GM21529 (cell line): ENCODE measurements around the gene PTPN14.

Experiments used
- ATAC-seq: cut with Tn5 transposase; IDR thresholded peaks from one replicate; pipeline ENCODE4 v1.9.1; 2021; ENCODE audit not compliant: unreplicated experiment

PTPN14 gene

GRCh38 chr1:214341459-214341858 lies 209.9 kb downstream of the PTPN14 start:
- ATAC-seq = no peak

- no peak for ATAC-seq
Observed at GRCh38 chr1:214338212-214338611, 213.2 kb downstream of the PTPN14 start.

GRCh38 chr1:214337511-214337910 lies 213.9 kb downstream of the PTPN14 start:
- no peak for ATAC-seq

GRCh38 chr1:214337015-214337414 lies 214.4 kb downstream of the PTPN14 start:
- ATAC-seq = no peak

DNA sequence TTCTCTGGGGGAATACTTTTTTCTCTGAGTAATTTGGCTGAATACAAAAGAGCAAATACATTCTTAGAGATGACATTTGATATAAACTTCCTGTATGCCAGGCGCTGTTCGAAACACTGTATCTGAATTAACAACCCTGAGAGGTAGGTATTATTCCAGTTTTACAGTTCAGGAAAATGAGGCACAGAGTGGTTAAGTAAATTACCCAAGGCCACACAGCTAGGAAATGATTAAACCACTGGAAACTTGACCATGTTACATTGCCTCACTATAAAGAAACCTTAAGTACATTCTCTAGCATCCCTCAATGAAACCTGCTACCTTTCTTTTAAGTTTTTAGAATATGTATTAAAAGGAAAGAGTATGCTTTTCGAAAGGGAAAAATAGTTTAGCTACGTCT lies 215.8 kb downstream of the PTPN14 start:
- no peak for ATAC-seq

DNA sequence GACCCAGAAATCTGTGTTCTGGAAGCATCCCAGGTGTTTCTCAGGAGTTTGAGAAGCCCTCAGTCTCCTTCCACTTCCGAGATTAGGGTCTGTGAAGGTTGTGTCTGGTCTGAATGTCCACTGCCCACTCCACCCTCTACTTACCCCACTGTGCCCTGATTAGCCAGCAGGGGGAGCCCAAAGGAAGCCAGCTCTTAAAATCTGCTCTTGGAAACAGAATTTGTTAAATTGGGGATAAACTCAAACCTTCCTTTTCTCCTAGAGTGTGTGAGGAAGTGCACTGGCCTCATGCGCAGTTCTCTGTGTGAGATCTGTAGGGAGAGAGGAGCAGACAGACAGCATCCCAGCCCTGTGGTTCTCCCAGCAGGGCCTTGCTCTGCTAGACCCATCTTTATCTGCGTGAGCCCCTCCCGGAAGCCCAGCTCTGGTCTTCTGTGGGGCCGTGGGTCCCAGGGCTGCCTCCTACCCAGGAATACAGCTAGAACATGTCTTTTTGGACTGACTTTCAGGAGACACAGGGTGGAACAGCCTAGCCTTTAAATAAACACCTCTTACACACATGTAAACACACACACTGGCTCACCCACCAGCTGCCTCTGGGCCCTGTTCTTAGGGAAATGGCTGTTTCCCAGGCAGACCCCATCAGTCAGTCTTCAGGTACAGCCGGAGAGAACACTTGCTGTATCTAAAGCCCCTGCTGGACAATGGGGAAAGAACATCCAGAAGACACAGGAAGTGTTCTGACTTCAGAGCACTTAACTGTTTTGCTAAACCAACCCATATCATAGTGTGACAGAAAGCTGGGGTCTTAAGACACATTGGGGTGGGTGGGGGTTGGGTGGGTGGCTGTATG lies 218.2 kb downstream of the PTPN14 start:
- ATAC-seq = peak; percentile 35

- ATAC-seq = peak; percentile 48
Observed at GRCh38 chr1:214331827-214332423, 219.5 kb downstream of the PTPN14 start.

- ATAC-seq = no peak
Observed at GRCh38 chr1:214331180-214331579, 220.2 kb downstream of the PTPN14 start.

- ATAC-seq = no peak
Observed at GRCh38 chr1:214330715-214331114, 220.7 kb downstream of the PTPN14 start.

DNA sequence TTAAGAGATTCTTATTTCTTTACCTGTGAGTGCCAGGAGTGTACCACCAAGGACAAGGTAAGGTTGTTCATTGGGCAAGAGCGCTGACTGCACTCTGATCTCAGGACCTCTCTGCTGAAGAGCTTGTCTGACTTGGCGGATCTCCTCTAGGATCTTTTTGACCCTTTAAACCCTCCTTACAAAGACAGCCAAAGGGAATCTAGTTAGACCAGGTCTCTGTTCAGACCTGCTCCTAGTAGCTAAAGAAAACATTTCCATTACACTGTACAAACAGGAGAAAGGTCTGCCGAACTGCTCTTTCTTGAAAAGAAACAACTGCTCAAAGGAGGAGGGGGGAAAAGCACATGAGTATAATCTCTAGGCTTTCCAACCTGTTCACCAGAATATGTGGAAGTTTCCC lies 221.2 kb downstream of the PTPN14 start:
- no peak for ATAC-seq

DNA sequence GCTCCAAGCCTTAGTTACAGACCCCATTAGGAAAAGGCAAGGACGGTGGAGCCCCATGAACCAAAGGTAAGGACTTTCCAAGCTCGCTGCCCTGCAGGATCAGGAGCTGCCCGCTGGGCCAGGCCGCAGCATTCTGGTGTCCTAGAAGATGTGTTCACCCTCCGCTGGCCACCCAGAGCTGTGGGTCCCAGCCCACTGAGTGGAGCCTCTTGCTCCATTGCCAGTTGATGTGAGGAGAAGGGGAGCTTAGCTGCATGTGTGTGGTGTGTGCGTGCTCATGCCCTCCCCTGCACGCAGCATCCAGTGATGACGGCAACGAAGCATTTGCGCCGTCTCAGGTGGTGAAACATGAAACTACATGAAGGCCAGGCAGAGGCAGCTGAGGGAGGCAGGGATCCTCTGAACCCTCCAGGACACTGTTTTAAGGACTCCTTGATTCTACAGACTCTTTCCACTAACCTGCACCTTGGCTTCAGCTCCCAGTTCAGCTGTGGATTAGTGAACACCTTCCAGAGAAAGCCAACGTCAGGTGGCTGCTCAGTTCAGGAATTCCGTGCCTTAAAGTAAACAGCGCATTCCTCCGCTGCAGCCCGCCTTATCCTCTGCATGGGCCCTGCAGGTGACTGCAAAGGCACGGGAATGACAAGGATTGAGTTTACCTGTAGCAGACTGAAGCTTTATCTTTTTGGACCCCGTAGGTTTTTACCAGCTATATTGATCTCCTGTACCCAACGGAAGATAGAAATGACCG lies 221.8 kb downstream of the PTPN14 start:
- ATAC-seq = no peak

GRCh38 chr1:214328770-214329469 lies 222.5 kb downstream of the PTPN14 start:
- peak; percentile 89 for ATAC-seq

GRCh38 chr1:214327514-214327913 lies 223.9 kb downstream of the PTPN14 start:
- ATAC-seq = no peak

GRCh38 chr1:214326406-214326805 lies 225.0 kb downstream of the PTPN14 start:
- peak; percentile 42 for ATAC-seq

GRCh38 chr1:214324896-214325800 lies 226.3 kb downstream of the PTPN14 start:
- ATAC-seq = no peak

DNA sequence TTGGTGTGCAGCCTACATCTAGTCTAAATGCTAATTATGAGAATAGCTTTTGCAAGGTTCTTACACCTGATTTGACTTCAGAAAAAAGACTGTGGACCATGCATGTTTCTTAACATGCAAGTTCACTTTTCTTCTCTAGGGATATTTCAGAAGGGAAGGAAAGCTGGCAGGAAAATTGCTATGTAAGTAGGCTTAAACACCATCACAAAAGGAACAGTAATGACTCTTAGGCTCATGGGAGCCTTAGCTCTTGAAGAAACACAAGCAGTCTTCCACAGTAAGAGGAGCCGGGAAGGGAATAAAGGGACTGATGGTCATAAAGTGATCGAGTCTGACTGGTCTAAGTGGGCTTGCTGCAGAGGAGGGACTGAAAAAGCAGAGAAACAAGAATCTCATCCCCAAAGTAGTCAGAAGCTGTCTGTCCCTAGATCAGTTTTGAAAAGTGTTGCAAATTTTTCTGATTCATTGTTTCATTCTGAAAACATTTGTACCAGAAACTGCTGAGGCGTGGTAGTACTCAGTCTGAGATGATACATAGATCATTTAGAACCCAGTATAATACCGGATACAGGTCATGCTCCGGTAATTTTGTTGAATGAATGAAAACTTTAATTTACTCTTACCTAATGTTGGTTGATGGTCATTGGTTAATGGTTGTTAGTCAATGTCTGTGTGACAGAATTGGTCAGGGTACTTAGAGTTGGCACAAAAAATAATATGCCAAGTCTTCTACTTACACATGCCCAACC lies 229.5 kb downstream of the PTPN14 start:
- peak; percentile 72 for ATAC-seq

GRCh38 chr1:214319938-214320337 lies 231.5 kb downstream of the PTPN14 start:
- no peak for ATAC-seq

DNA sequence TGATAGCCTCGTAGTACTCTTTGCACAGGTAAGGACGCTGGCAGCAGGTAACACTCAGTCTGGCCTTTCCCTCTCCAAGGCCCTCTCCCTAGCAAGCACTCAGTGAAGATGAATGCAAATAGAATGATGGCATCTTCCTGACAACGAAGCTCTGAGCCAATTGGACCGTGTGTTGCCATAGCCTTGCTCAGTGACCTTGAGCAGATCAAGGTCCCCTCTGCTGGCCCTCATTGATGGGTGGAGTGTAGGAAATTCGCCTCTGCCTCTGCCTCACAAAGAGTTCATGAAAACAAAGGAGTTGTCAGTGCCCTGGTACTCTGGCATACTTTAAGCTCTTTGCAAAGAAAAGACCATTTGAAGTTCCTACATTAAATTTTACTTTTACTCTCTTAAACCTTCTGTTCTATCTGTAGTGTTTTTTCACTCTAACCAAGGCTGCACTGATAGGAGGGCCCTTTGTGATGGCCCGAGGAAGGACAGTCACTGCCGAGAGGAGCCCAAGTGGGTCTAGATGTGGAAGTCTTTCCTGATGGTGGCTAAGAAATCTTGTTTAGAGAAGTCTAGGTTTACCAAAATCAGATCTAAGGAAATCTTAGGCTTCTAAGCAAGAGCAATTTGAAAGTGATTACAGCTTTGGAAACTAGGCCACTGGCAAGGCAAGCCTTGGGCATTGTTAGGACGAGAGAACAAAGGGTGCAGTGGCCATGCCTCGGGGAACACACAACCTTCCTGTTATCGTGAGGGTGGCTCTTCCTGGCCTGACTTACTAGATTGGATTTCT lies 232.3 kb downstream of the PTPN14 start:
- ATAC-seq = no peak

DNA sequence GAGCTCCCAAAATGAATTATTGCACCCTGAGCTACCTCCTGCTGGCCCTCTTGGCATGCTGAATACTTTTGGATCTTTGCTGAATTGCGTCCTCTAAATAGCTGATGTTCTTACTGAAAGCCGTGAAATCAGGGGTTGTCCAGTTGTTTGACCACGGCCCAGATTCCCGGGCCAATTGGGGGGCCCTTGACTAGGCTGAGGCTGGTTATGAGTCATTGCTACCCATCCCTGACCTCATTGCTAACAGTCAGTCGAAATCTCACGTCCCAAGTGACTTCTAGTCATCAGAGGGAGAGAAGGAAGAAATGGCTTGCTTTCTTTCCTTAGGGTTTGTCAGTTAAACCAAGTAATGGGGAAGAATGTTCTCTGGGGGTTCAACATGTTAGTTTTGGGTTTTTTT lies 233.0 kb downstream of the PTPN14 start:
- ATAC-seq = peak; percentile 44
